GM21825 (cell line): ENCODE data around the gene PTPRN.

Source experiments
- ATAC-seq: cut with Tn5 transposase; IDR thresholded peaks from one replicate; pipeline ENCODE4 v1.9.1; 2021; ENCODE audit warnings: mild to moderate bottlenecking, moderate library complexity; ENCODE audit not compliant: unreplicated experiment

PTPRN gene

DNA sequence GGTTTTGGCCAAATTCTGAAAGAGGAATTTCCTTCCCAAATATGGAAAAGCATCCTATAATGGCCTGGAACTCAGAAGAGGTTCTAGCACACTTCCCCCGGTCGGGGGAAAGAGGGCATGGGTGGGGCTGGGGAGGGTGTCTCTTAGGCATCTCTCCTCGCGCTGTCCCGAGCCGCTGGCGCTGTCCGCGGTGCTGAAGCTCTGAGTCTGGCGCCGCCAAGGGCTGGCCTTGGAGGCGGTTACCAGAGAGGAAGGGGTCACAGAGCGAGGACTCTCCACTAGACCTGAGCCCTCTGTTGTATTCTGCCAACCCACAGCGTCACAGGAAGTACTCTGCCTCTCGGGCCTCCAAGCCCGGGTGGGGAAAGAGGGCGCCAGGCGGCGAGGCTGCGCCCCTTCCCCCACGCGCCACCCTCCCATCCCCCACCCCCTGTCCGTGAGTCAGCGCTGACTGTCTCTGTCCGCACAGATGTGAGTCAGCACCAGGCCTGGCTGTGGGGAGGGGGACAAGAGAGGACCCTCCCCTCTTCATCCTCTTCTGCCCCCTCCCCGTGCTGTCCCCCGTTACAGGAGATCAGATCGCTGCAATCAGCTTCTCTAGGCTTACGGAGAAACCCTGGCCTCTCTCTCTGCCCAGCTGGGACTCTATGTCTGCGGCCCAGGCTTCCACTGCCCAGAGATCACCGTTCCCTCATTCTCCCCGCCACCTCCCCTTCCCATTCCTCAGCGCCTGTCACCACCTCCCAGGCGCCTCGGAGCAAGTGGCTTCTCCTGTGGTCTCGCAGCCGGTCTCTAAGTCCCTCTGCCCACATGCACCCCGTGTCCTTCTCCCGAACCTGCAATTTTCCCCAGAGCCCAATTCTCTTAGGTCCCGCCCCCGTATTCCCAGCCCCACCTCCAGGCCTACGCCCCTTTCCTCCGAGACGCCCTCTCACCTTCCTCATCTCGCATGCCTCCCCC lies 779 bp downstream of the PTPRN start:
- ATAC-seq, result no peak

DNA sequence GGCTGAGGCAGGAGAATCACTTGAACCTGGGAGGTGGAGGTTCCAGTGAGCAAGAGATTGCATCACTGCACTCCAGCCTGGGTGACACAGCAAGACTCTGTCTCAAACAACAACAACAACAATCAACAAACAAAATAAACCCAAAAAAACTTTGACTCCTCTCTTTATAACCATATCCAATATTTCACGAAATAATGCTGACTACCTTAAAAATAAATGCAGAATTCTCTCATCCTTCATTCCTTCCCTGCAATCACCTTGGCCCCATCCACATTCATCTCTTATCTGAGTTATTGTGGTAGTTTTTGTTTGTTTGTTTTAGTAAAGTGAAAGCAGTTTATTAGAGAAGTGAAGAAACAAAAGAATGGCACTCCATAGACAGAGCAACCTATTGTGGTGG lies 3.2 kb downstream of the PTPRN start:
- ATAC-seq, result no peak

DNA sequence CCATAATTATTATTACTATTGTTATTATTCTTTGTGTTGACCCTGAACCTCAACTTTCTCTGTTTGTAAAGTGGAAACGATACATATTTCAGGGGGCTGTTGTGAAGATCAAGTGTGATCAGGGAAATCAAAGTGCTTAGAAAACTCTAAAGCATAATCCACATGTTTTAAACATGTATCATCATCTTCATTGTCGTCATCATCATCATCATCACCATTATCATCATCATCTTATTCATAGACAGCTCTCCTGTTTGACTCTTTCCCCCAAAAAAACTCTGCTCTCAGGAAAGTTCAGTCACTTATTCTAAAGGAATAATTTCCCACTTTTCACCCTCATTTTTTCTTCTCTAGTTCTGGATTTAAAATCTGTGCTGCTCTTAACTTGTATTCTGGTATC lies 5.0 kb downstream of the PTPRN start:
- ATAC-seq, result no peak

DNA sequence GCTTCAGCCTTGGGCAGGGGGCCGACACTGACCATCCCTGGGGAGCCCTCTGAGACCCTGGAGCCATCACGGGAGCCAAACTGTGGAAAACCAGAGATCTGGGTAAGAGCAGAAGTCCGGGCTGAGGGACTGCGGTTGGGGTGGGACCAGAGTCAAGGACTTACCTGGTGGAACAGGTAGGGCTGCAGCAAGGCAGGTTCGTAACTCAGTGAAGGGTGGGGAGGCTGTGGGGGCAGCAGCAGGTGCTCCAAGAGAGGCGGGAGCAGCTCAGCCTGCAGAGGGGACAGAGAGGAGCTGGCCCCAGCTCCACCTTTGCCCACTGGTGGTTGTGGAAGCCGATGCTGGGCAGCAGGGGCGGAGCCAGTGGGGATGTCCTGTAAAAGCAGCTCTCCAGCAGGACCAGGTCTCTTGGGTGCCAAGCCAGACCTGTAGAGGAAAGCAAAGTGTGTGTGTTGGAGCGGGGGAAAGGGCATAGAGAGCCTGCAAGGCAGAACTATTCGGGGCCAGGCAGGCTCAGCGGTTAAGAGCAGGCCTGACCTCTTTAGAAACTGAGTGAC lies 6.7 kb downstream of the PTPRN start:
- no peak for ATAC-seq

DNA sequence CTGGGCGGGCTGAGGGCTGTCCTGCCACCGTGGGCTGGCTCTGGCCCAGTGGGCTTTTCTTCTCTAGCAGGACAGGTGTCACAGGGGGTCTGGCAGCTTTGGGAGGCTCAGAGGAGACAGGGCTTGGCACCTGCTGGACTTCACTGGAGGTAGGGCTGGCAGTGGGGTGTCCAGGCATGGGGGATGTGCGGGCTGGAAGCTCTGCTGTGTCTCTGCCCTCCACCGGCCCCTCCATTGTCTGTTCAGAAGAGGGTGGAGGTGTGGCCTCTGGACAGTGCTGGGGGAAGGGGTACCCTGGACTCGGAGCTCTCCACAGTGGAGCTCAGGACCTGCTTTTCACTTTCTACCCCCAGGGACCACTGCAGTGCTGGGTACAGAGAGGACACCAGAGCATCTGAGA lies 9.2 kb downstream of the PTPRN start:
- ATAC-seq, result no peak

DNA sequence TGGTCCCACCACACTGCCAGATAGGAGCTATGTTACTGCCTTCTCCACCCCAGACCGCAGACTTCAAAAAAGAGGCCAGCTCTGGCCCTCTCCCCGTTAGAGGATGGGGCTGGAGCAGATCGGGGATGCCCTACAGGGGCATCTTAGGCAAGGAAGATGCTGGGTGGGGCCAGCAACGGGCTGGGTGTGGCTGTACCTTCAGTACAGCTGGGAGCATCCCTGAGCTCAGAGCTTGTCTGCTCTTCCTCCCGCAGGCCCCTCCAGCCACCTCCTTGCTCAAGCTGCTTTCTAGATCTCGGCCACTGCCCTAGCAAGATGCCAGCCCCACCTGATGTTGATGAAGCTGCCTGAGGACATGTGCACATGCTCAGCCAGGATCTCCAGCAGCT lies 9.8 kb downstream of the PTPRN start:
- ATAC-seq, result no peak

DNA sequence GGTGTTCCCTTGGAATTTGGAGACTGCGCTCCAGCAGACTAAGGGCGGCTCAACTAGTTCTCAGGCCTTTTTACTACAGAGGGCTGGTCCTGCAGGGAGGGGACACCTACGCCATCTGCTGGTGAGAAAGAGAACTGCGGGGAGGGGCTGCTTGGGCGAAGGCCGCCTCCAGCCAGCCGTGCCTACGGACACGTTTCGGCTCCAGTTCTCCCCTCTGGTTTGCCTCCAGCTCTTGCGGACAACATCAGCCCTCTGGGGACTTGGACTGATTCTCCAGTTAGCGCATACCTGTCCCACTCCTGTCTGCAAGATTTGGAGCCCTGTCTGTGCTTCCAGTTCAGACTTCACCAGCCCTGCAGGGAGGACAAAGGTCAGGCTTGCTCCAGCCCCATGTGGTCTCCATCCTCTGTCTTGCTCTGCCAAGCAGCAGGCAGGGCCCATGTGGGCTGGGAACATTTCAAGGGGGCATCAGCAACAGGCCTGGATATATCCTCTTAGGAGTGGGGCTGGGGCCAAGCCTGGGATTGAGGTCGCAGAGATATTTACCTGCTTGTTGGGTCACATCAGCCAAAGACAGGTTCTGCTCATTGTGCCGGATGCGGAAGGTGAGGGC lies 10.3 kb downstream of the PTPRN start:
- peak; percentile 44 for ATAC-seq

DNA sequence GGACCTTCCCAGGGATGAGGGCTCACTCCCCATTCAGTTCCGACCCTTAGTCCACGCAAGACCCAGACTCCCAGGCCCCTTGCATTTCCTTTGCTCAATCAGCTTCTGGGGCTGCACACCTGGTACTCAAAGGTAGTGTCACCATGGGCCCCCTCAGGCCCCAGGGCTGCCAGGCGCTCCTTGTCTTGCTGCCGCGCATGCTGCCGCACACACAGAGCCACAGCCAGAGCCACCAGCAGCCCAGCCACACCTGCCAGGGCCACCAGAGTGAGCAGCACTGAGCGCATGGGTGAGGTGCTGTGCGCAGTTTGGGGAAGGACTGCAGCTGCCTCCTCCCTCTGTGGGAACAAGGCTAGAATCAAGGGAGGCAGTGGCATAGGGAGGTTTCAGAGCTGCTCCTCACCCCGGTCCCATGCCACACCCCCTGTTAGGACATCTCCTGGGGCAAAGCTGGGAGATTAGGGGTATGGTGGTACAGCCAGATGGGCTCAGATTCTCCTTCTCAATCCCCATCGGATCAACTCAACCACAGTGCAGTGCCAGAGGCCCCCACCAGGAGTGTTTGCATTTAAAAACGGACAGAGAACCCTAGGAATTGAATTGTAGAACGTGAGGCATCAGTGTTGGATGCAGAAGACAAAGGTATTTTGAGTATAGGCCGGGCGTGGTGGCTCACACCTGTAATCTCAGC lies 11.3 kb downstream of the PTPRN start:
- ATAC-seq, result no peak

DNA sequence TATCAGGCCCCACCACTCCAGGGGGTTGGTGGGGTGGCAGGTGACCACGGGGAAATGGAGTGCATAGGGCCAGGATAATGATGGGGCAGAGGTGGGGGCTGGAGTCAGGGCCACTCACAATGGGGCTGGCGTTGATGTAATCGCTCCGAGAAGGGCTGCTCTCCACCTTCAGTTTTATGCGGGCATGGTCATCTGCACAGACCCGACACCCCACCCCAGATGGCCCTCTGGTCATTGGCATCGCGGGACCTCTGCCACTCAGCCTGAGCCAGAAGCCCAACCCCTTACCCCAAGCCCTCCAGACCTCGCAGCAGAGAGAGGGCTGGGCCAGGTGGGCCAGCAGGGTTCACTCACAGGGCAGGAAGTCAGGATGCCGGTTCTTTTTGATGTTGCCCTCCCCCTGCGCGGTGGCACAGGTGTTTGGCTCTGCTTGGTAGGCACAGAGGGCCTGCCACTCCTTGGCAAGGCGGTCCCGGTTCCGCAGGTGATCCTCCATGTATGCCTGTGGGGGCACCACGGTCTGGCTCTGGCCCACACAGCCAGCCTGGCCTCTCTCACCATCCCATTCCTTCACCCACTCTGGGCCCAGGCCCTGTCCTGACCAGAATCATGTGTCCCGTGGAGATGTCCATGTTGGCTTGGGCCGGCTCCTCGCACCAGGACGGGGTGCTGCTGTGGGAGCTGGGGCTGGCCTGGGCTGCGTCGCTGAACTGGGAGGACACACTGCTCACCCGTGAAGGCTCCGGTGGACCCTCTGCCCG lies 12.4 kb downstream of the PTPRN start:
- no peak for ATAC-seq

DNA sequence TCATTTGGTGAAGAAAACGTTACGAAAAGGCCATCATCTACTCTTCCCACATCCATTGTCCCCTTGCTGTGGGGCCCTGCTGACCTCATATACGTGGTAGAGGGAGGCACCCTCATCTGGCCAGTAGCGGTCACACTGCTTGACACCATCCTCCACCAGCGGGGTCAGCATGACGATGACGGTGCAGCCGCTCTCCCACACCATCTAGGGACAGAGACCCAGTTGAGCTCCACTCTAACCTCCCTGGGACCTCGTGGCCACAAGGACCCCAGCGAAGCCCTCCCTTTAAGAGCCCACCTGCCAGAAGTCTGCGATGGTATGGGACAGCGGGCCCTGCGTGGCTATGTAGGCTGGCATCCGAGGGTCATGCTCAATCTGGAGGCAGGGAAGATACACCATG lies 13.1 kb downstream of the PTPRN start:
- ATAC-seq, result no peak

DNA sequence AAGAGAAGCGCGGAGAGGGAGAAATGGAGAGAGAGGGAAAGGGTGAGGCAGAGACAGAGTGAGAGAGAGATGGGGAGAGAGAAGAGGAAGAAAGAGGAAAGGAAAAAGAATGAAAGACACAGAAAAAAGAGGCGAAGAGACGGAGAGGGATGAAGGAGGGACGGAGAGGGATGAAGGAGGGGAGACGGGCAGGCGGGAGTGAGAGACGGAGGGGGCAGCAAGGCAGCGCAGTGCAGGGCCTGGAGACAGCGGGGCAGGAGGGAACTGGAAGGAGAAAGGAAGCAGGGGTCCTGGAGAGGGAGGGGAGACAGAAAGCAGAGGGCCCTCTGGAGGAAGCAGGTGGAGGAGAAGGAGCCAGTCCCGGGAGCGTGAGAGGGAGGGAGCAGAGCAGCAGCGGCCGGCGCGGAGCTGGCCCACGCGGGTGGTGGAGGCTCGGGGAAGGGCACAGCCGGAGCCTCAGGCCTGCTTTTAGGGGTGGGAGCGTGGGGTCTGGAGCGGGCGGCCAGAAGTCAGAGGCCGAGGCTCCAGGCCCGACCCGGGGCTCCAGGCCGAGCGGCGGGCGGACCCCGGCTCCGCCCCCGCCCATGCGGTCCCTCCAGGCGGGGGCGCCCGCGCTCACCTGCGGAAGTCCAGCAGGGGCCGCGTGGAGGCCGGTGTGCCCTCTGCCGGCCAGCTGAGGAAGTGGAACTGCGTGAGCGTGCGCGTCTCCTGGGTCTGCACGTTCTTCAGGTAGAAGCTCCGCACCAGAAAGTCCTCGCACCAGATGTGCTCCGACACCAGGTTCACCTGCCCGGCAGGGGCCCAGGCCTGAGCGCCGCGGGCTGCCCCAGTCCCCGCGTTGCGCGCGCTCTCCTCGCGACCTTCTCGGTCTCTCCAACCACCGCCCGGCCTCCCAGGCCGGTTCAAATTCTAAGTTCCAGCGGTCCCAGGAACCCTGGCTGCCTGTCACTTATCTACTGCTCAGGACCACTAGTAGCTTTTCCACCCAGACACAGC lies 14.5 kb downstream of the PTPRN start:
- peak; percentile 91 for ATAC-seq

DNA sequence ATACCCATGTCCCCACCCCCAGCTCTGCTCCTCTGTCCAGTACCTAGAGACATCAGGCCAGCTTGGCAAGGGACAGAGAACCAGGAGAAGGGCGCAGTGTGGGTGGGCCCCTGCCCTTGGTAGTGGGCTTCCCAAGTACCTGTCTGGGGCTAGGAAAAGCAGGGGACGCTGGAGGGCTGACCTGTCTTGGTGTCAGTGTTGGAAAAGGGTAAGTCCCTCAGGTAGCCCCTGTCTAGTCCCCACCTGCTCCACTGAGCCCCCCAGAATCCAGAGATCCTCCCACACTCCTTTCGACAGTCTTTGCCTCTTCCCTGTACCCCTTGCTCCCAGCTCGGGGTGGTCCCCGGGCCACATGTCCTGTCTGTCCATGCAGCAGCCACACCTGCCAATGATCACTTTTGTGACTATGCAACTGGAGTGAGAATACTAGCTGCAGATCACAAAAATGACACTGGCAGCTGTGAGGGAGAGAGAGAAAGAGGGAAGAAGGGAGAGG lies 15.4 kb downstream of the PTPRN start:
- ATAC-seq, result no peak

DNA sequence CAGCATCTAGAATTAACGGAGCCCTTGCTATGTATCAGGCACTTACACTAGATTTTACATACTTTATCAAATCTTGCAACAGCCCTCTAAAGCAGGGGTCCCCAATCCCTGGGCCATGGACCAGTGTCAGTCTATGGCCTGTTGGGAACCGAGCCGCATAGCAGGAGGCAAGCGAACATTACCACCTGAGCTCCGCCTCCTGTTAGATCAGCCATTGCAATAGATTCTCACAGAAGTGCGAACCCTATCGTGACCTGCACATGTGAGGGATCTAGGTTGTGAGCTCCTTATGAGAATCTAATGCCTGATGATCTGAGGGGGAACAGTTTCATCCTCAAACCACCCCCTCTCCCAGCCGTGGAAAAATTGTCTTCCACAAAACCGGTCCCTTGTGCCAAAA lies 16.6 kb downstream of the PTPRN start:
- ATAC-seq, result no peak

DNA sequence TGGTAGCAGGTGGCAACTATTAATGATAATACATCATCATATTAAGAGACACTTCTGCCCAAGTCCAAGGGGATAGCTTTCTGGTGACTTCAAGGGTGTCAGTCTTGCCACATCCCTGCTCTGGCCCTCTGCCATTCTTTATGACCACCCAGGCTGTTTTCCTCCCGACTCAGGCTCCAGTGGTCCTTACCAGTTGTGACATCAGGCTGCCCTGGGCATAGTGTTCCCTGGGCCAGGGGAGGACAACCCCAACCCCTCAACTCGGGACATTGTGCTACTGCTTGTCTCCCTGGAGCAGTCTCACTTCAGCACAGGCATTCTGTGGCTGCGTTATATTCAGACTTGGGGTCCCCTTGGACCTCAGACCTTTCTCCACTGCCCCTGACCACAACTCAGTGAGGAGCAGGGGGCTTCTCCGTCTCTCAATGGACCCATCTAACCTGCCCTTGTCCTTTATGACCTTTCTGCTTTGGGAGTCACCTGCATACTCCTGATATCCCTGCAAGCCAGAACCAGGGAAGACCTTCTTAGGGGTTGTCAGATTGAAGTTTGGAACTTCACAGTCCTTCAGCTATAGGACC lies 17.2 kb downstream of the PTPRN start:
- ATAC-seq, result no peak

DNA sequence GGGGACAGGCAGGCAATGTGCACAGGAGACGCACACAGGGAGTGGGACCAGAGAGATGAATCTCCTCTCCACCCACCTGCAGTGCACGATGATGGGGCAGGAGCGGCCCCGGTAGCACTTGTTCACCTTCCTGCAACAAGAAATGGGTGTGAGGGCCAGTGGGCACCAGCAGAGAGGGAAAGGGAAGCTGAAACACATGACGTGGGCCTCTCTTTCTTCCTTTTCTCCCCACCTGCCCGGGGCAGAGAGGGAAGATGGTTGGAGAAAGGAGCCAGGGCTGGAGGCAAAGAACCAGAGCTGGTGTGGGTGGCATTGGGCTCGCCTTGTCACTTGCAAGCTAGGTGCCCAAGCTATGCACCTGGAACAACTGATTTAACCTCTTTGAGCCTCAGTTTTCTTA lies 17.8 kb downstream of the PTPRN start:
- no peak for ATAC-seq

DNA sequence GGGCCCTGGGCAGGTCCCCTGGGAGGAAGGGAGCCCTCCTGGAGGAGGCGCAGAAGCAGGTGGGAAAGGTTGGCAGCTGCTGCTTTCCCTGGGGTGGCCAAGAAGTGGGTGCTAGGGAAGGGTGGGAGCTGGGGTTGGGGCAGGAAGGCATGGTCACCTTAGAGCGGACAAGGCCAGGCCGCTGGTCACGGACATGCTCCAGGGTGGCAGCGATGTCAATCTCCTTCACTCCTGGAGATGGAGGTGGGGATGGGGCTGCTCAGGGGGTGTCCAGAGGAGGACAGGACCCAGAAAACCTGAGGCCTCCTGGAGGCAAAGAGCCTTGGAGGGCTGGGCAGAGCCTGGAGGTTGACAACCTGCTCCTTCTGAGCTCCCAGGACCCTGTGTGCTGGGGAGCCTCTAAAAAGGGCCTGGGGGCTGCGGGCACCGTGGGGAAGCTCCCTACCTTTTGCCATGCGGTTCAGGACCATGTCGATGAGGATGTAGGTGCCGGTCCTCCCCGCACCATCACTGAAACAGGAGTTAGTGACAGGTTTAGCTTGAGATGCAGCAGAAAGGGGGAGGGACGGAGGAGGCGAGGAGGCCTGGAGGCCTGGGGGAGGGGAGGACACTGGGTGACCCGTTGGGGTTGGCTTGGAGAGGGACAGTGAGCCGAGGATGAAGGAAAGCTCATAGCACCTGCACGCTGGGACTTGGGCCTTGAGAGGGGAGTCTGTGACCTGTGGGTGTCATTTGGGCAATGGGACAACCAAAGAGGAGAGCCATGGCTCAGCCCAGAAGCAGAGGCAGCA lies 18.6 kb downstream of the PTPRN start:
- no peak for ATAC-seq

DNA sequence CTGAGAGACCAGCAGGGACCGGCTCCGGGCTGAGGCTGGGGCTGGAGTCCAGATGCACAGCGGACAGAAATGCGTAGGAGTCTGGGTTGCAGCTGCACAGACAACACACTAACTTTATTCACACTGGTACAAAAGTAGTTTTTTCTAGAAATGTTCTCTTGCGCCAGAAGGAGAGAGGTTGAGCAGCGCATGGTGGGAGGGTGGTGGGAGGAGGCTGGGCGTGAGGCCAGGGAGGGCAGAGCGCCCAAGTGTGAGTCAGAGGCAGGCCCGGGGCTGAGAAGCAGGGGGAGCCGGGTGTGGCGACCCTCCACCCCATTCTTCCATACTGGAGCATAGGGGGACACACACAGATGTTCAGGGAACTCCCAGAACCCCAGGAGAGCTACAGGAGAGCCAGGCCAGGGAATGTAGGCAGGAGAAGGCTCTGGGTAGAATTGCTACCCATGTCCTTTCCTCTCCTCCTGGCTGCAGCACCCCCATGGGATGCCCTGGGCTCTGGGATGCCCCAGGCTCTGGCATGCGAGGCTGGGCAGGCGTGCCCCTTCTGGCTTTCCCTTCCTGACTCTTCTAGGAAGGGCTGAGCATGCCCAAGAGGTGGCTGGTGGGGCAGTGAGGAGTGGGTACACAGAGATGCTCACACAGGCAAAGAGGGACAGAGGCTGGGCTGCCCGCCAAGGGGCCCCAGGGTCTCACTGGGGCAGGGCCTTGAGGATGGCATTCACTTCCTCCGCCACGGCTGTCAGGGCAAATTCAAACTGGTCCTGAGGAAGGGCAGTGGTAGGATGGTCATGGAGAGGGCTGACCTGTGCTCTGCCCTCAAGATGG lies 19.5 kb downstream of the PTPRN start:
- ATAC-seq, result no peak

DNA sequence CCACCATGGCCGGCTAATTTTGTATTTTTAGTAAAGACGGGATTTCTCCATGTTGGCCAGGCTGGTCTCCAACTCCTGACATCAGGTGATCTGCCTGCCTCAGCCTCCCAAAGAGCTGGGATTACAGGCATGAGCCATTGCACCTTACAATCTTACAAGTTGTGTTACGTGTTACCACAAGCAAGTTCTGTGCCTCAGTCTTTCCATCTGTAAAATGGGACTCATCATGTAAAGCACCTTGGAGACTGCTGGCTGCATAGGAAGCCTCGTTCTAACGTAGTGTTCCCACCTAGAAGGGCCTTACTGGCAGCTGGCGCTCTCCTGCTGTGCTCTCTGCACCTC lies 20.0 kb downstream of the PTPRN start:
- ATAC-seq, result no peak
